CD14-positive monocyte (primary cell): ENCODE data around the gene RFX4. TPM values are rescaled to one million over a fixed set of nuclear protein-coding genes. Genes with fewer than 3 reads are reported as not detected.

Experiments used
- DNase-seq, 3 donors: peaks; one replicate each; pipeline ENCODE4 v3.0.0-alpha.2; 2011 to 2022
- H2AFZ ChIP-seq: 2 replicates; pipeline ENCODE4 v1.6.0; 2012; ENCODE audit warnings: mild to moderate bottlenecking, low read depth, low read length, inconsistent platforms; ENCODE audit not compliant: insufficient read depth, poor library complexity, severe bottlenecking
- H3K27ac ChIP-seq, 2 donors: 1 replicate in 1 of 2; 2 replicates in 1 of 2; pipeline ENCODE4 v1.5.1; 2012 to 2013; ENCODE audit warnings: low read length in 2 of 2, control low read depth in 1 of 2, inconsistent platforms in 1 of 2, low read depth in 1 of 2, mild to moderate bottlenecking in 1 of 2
- H3K27me3 ChIP-seq, 2 donors: one replicate each; pipeline versions ENCODE4 v1.6.0 to v1.6.1; 2011 to 2013; ENCODE audit warnings: low read length in 2 of 2; ENCODE audit not compliant: control insufficient read depth in 2 of 2, insufficient read depth in 2 of 2
- H3K36me3 ChIP-seq, 2 donors: replicated peaks in 1 of 2; 1 replicate in 1 of 2; 2 replicates in 1 of 2; pipeline versions ENCODE4 v1.5.1 to v1.6.1; 2012 to 2013; ENCODE audit warnings: low read length in 2 of 2, control low read depth in 1 of 2, inconsistent platforms in 1 of 2, mild to moderate bottlenecking in 1 of 2; ENCODE audit not compliant: insufficient read depth in 2 of 2, control insufficient read depth in 1 of 2
- H3K4me1 ChIP-seq, 2 donors: 1 replicate in 1 of 2; 2 replicates in 1 of 2; pipeline versions ENCODE4 v1.5.1 to v1.6.1; 2012 to 2013; ENCODE audit warnings: low read length in 2 of 2, control low read depth in 1 of 2, inconsistent platforms in 1 of 2, mild to moderate bottlenecking in 1 of 2, moderate library complexity in 1 of 2; ENCODE audit not compliant: insufficient read depth in 2 of 2, control insufficient read depth in 1 of 2
- H3K4me2 ChIP-seq: replicated peaks from 2 replicates; pipeline ENCODE3; 2012; ENCODE audit warnings: low read length, moderate library complexity, mild to moderate bottlenecking; ENCODE audit not compliant: poor library complexity, severe bottlenecking; ENCODE audit errors: extremely low read depth
- H3K4me3 ChIP-seq, 3 experiments: fragments of 200-600 bp in 1 of 3; sonication (generic) in 1 of 3; replicated peaks in 1 of 3; 1 replicate in 2 of 3; 2 replicates in 1 of 3; pipeline ENCODE4 v1.5.1; 2011 to 2013; ENCODE audit warnings: low read length in 3 of 3, mild to moderate bottlenecking in 3 of 3, control low read depth in 2 of 3, low read depth in 2 of 3, inconsistent platforms in 1 of 3, moderate library complexity in 1 of 3
- H3K79me2 ChIP-seq: 2 replicates; pipeline ENCODE4 v1.6.0; 2012; ENCODE audit warnings: mild to moderate bottlenecking, control low read depth, inconsistent platforms, low read length, moderate library complexity; ENCODE audit not compliant: insufficient read depth
- H3K9ac ChIP-seq: 2 replicates; pipeline ENCODE4 v1.6.0; 2017; ENCODE audit warnings: low read length, mild to moderate bottlenecking; ENCODE audit not compliant: insufficient read depth, poor library complexity, severe bottlenecking
- H3K9me3 ChIP-seq, 2 donors: replicated peaks in 1 of 2; 1 replicate in 1 of 2; 2 replicates in 1 of 2; pipeline versions ENCODE4 v1.5.1 to v1.6.1; 2012 to 2013; ENCODE audit warnings: low read length in 2 of 2, control low read depth in 1 of 2; ENCODE audit not compliant: control insufficient read depth in 1 of 2, insufficient read depth in 1 of 2
- H4K20me1 ChIP-seq: 2 replicates; pipeline ENCODE4 v1.6.0; 2012; ENCODE audit warnings: mild to moderate bottlenecking, low read length, control low read depth, moderate library complexity; ENCODE audit not compliant: insufficient read depth
- H3K27ac Mint-ChIP-seq, 7 donors: one replicate each; pipeline ENCODE4 v1.8.0; 2020; ENCODE audit warnings: mild to moderate bottlenecking in 7 of 7, mixed read lengths in 7 of 7, moderate library complexity in 6 of 7, inconsistent platforms in 2 of 7
- H3K27me3 Mint-ChIP-seq, 3 donors: one replicate each; pipeline ENCODE4 v1.8.0; 2021 to 2022; ENCODE audit warnings: low read depth in 3 of 3, mild to moderate bottlenecking in 3 of 3, mixed read lengths in 3 of 3, moderate library complexity in 3 of 3, inconsistent platforms in 1 of 3
- H3K36me3 Mint-ChIP-seq, 2 donors: one replicate each; pipeline ENCODE4 v1.8.0; 2020; ENCODE audit warnings: mixed read lengths in 2 of 2, inconsistent platforms in 1 of 2, mild to moderate bottlenecking in 1 of 2
- H3K4me1 Mint-ChIP-seq: one replicate; pipeline ENCODE4 v1.8.0; 2020; ENCODE audit warnings: mild to moderate bottlenecking, mixed read lengths
- H3K4me3 Mint-ChIP-seq, 2 donors: one replicate each; pipeline ENCODE4 v1.8.0; 2020; ENCODE audit warnings: mild to moderate bottlenecking in 2 of 2, mixed read lengths in 2 of 2, moderate library complexity in 1 of 2
- H3K9me3 Mint-ChIP-seq, 7 donors: one replicate each; pipeline ENCODE4 v1.8.0; 2020 to 2022; ENCODE audit warnings: mixed read lengths in 7 of 7, mild to moderate bottlenecking in 6 of 7, moderate library complexity in 6 of 7, inconsistent platforms in 2 of 7
- WGBS: methylation state at CpG from one replicate; pipeline ENCODE4 v1.1.5; 2013; ENCODE audit warnings: missing lambda C conversion rate; ENCODE audit not compliant: insufficient coverage; 5-methylcytosine and 5-hydroxymethylcytosine counted together
- intact Hi-C, 2 donors: fragments of 100-400 bp; cut with micrococcal nuclease; formaldehyde crosslinking; loops; one replicate each; pipeline versions ENCODE4 v1.15.0 to v1.15.1; 2023
- polyA plus RNA-seq, 3 donors: library from polyadenylated mRNA; depleted of rRNA in 1 of 3; unstranded in 2 of 3; stranded (reverse) in 1 of 3; fragments of 300-500 nt in 2 of 3; fragments of >200 nt in 1 of 3; fragmentation: Illumina TruSeq in 2 of 3; gene quantifications; 1 replicate in 2 of 3; 2 replicates in 1 of 3; pipeline ENCODE4 v1.2.3, GENCODE V29; 2012 to 2021
- TF ChIP-seq, protein P1 (sequence below): fragments of 200-600 bp; IDR thresholded peaks from one replicate; pipeline ENCODE4 v1.8.0; 2022; ENCODE audit warnings: antibody characterized with exemption, mild to moderate bottlenecking

Gene RFX4
- polyA plus RNA-seq, 3 donors = not detected

DNA sequence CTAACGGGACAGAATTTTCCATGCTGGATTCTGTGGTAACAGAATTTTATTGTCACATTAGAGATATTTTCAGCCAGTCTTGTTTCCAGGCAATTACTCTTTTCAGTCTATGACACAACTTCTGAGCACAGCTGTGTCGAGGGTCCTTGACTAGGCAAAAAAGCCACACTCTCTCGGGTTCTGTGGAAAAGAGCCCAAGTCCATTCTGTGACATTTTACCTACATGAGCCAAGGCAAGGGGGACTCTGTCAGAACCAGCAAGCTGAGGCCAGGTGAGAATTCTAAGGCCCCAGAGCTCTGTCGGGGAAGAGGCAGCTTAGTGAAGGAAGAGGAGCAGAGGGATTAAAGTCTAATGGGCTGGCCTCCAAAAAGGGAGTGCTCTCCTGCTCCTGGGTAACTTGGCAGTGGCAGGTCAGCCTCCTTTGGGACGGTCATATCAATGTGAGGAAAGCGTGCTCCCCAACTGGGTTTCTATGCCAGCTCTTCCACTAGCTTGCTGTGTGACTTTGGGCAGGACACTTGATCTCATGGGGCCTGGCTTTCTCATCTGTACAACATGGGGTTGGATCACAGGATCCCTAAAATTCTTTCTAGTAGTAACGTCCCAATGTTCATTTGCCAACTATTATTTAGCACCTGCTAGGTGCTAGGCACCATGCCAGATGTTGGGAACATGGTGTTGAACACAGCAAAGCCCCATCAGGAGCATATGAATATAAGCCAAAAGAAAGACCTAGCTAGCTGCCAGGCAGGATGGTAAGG is 175.7 kb downstream of the RFX4 start:
- Histone ChIP-seq H3K9ac (no peak overlapping the region), H3K27me3 (no peaks in the 10 kb centered on the region), H3K9me3 (no peaks in the 10 kb centered on the region), H3K4me1 (peaks cover 12 to 13% of the 10 kb centered on the region in 2 donors), H4K20me1 (no peaks in the 10 kb centered on the region), H3K36me3 (no peaks in the 10 kb centered on the region), H2AFZ (no peak overlapping the region), H3K4me2 (no peak overlapping the region), H3K27ac (no peak overlapping the region), H3K4me3 (no peak overlapping the region), H3K79me2 (no peaks in the 10 kb centered on the region)
- H3K9me3 Mint-ChIP-seq = peaks cover 0 to 2% (median 0%) of the 10 kb centered on the region in 7 donors
- DNase-seq = no peak
- intact Hi-C loops = no loop called here
- WGBS = 100% methylated on average over 6 of the region's 7 CpGs
- TF ChIP-seq, protein P1, sequence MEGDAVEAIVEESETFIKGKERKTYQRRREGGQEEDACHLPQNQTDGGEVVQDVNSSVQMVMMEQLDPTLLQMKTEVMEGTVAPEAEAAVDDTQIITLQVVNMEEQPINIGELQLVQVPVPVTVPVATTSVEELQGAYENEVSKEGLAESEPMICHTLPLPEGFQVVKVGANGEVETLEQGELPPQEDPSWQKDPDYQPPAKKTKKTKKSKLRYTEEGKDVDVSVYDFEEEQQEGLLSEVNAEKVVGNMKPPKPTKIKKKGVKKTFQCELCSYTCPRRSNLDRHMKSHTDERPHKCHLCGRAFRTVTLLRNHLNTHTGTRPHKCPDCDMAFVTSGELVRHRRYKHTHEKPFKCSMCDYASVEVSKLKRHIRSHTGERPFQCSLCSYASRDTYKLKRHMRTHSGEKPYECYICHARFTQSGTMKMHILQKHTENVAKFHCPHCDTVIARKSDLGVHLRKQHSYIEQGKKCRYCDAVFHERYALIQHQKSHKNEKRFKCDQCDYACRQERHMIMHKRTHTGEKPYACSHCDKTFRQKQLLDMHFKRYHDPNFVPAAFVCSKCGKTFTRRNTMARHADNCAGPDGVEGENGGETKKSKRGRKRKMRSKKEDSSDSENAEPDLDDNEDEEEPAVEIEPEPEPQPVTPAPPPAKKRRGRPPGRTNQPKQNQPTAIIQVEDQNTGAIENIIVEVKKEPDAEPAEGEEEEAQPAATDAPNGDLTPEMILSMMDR = no peak
- peaks cover 14% of the 10 kb centered on the region for H3K4me1 Mint-ChIP-seq
- no peaks in the 10 kb centered on the region for H3K36me3 Mint-ChIP-seq
- H3K4me3 Mint-ChIP-seq = no peak overlapping the region
- H3K27me3 Mint-ChIP-seq = peaks cover 4 to 8% (median 8%) of the 10 kb centered on the region in 3 donors
- no peak overlapping the region for H3K27ac Mint-ChIP-seq

- 86% methylated on average over 5 of the region's 7 CpGs for WGBS
- Mint-ChIP-seq H3K27me3 (peaks cover 4 to 10% (median 5%) of the 10 kb centered on the region in 3 donors), H3K4me3 (peak overlapping the region in 1 of 2 donors; percentile 77), H3K9me3 (peaks cover 0 to 2% (median 0%) of the 10 kb centered on the region in 7 donors), H3K27ac (peak overlapping the region in 6 of 7 donors; percentile 6 to 75 (median 53)), H3K4me1 (peaks cover 14% of the 10 kb centered on the region), H3K36me3 (no peaks in the 10 kb centered on the region)
- intact Hi-C loops = no loop called here
- Histone ChIP-seq H3K27me3 (no peaks in the 10 kb centered on the region), H3K79me2 (no peaks in the 10 kb centered on the region), H2AFZ (peak overlapping the region; percentile 60), H3K9me3 (no peaks in the 10 kb centered on the region), H3K9ac (no peak overlapping the region), H4K20me1 (no peaks in the 10 kb centered on the region), H3K27ac (no peak overlapping the region), H3K36me3 (no peaks in the 10 kb centered on the region), H3K4me2 (peak overlapping the region; percentile 24), H3K4me3 (no peak overlapping the region), H3K4me1 (peaks cover 12 to 13% of the 10 kb centered on the region in 2 donors)
- TF ChIP-seq, protein P1 = no peak
- DNase-seq = no peak
Observed at GRCh38 chr12:106759526-106760183, 176.9 kb downstream of the RFX4 start.
